Measurements from ENCODE around the gene CCL13.

GRCh38 chr17:34375426-34375997 is 19.2 kb downstream of the CCL13 start:
- TF ChIP-seq LEF1 (IDR thresholded peaks at IDR 0.05; ENCODE audit: borderline replicate concordance) (no peak), NFRKB (IDR thresholded peaks at IDR 0.05) (no peak)

Data from HEK293T (cell line).